HG02763 (cell line): ENCODE measurements around the gene PTCRA.

ENCODE experiments used
- ATAC-seq: cut with Tn5 transposase; IDR thresholded peaks from one replicate; pipeline ENCODE4 v1.9.1; 2021; ENCODE audit warnings: mild to moderate bottlenecking, moderate library complexity; ENCODE audit not compliant: unreplicated experiment

The PTCRA gene

DNA sequence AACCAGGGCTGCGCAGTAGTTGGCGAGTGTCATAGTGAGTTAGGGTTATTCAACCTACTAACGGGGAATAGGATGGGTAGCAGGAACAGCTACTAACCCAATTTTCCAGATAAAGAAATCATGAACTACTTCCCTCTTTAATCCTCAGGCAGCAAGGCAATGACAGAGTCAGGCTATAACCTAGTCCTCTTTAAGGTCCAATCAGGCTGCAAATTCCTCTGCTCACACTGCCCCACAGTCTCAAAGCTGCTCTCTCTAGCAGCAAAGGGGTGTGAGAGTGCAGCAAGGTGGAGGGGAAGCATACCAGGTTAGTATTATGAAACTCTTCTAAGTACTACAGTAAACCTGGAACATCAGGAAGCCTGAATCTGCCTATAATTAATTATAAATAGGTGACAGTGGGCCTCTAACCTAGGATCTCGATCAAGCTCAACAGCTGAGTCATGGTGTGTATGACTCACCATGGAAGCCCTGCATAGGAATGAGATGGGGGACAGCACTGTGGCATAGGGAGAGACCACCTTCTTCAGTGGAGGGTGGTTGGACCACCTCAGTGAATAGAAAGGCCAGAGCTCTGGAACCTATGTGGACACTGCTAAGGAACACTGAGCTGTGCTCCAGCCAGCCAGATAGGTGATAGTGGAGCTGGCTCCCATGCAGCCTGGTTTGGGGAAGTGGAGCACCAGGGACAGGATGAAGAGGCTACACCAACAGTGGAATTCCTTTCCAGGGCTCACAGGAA lies 55.2 kb downstream of the PTCRA start:
- no peak for ATAC-seq

DNA sequence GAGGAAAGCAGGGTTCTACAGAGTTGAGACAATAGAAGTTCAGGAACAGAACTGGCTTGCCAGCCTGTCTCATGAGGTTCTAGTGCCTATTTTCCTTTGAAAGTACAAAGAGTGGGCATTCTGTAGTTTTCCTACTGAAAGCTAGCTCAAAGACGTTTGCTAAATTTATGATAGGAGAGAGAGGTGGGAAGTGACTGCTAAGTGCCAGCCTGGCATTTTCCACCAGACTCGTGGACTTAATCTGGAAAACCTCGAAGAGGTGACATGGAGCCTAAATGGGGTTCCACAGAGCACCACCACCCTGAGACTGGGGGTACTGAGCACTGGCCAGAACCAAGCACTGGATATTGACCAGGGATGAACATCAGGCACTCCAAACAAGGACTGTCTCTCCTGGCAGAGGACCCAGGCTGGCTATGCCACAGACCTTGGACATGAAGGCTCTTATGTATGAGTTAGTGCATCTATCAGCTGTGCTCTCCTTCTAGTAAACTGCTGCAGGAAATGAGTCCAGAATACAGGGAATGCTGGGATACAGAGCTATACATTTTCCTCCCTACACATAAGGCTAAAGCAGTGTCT lies 56.0 kb downstream of the PTCRA start:
- no peak for ATAC-seq

GRCh38 chr6:42973926-42974325 lies 58.1 kb downstream of the PTCRA start:
- no peak for ATAC-seq

- ATAC-seq, result no peak
Observed at GRCh38 chr6:42974919-42975505, 59.2 kb downstream of the PTCRA start.
